Keratinocyte (primary cell): ENCODE data around the gene AOAH. TPM values are rescaled to one million over a fixed set of nuclear protein-coding genes. Genes with fewer than 3 reads are reported as not detected.
"Not testable (repeated sequence)": the region's sequence is repeated elsewhere in the genome, so short reads cannot be mapped to it uniquely, and the experiment has no call there.

Experiments used
- DNase-seq: peaks from one replicate; pipeline ENCODE4 v3.0.0-alpha.2; 2011; ENCODE audit warnings: low read depth, missing footprints, low spot score
- FAIRE-seq: peaks from 2 replicates; lab custom pipeline; 2011; peaks lifted over from hg19 to GRCh38; lab: Jason Lieb, UNC
- H2AFZ ChIP-seq: 2 replicates; pipeline ENCODE4 v1.6.0; 2012; ENCODE audit warnings: low read length, control low read depth, inconsistent platforms; ENCODE audit not compliant: control insufficient read depth
- H3K27ac ChIP-seq: 2 replicates; pipeline ENCODE4 v1.5.1; 2011; ENCODE audit warnings: low read length; ENCODE audit not compliant: control insufficient read depth, insufficient read depth
- H3K27me3 ChIP-seq: 3 replicates; pipeline ENCODE4 v1.6.0; 2011; ENCODE audit warnings: low read length; ENCODE audit not compliant: control insufficient read depth, insufficient read depth; ENCODE audit errors: extremely low read depth
- H3K36me3 ChIP-seq, 2 experiments: 2 replicates in 1 of 2; 3 replicates in 1 of 2; pipeline ENCODE4 v1.5.1; 2011; ENCODE audit warnings: low read length in 2 of 2, mild to moderate bottlenecking in 1 of 2; ENCODE audit not compliant: control insufficient read depth in 2 of 2, insufficient read depth in 2 of 2; ENCODE audit errors: extremely low read depth in 1 of 2
- H3K4me1 ChIP-seq: 3 replicates; pipeline ENCODE4 v1.5.1; 2011; ENCODE audit warnings: low read length; ENCODE audit not compliant: control insufficient read depth, insufficient read depth; ENCODE audit errors: extremely low read depth
- H3K4me2 ChIP-seq: 3 replicates; pipeline ENCODE4 v1.6.0; 2011; ENCODE audit warnings: low read depth, low read length; ENCODE audit not compliant: control insufficient read depth, insufficient read depth; ENCODE audit errors: extremely low read depth
- H3K4me3 ChIP-seq, 3 experiments: fragments of 200-600 bp in 1 of 3; sonication (generic) in 1 of 3; 2 replicates in 2 of 3; 3 replicates in 1 of 3; pipeline ENCODE4 v1.5.1; 2011 to 2016; ENCODE audit warnings: low read length in 3 of 3, mild to moderate bottlenecking in 3 of 3, control low read depth in 2 of 3, inconsistent platforms in 1 of 3, low read depth in 1 of 3, mixed read lengths in 1 of 3, mixed run types in 1 of 3, moderate library complexity in 1 of 3; ENCODE audit not compliant: control insufficient read depth in 2 of 3, insufficient read depth in 2 of 3; ENCODE audit errors: extremely low read depth in 1 of 3
- H3K79me2 ChIP-seq: 2 replicates; pipeline ENCODE4 v1.6.0; 2012; ENCODE audit warnings: low read length; ENCODE audit not compliant: control insufficient read depth, insufficient read depth
- H3K9ac ChIP-seq: 3 replicates; pipeline ENCODE4 v1.6.0; 2011; ENCODE audit warnings: low read length; ENCODE audit not compliant: control insufficient read depth, insufficient read depth; ENCODE audit errors: extremely low read depth
- H3K9me1 ChIP-seq: 3 replicates; pipeline ENCODE4 v1.6.0; 2011; ENCODE audit warnings: low read length; ENCODE audit not compliant: control insufficient read depth, insufficient read depth; ENCODE audit errors: extremely low read depth
- H3K9me3 ChIP-seq: 2 replicates; pipeline ENCODE4 v1.5.1; 2012; ENCODE audit warnings: low read depth, low read length; ENCODE audit not compliant: control insufficient read depth
- H4K20me1 ChIP-seq: 3 replicates; pipeline ENCODE4 v1.6.0; 2011; ENCODE audit warnings: low read length; ENCODE audit not compliant: control insufficient read depth, insufficient read depth; ENCODE audit errors: extremely low read depth
- CTCF ChIP-seq, 3 experiments: IDR thresholded peaks in 1 of 3; conservative IDR thresholded peaks in 1 of 3; optimal IDR thresholded peaks in 1 of 3; 2 replicates in 2 of 3; 3 replicates in 1 of 3; pipeline versions ENCODE3 to v1.5.1; 2011; ENCODE audit warnings: low read length in 3 of 3, mild to moderate bottlenecking in 3 of 3, moderate library complexity in 2 of 3, control low read depth in 1 of 3, inconsistent platforms in 1 of 3; ENCODE audit not compliant: insufficient read depth in 2 of 3; ENCODE audit errors: extremely low read depth in 1 of 3
- EZH2 ChIP-seq: IDR thresholded peaks from one replicate; pipeline ENCODE4 v1.6.1; 2012; ENCODE audit warnings: inconsistent platforms, mild to moderate bottlenecking, low read length, moderate library complexity
- dilution Hi-C: fragments of 300-500 bp; cut with MboI; formaldehyde crosslinking; loops from one replicate; pipeline ENCODE4 v1.7.0; 2020; ENCODE audit warnings: low sequenced_read_pairs; ENCODE audit not compliant: extremely low pct_ligation_motif_present
- polyA plus RNA-seq, 5 experiments: library from polyadenylated mRNA; depleted of rRNA in 3 of 5; stranded (reverse) in 3 of 5; stranded (forward) in 1 of 5; unstranded in 1 of 5; fragments of >200 nt; gene quantifications; 1 replicate in 1 of 5; 2 replicates in 3 of 5; 3 replicates in 1 of 5; pipeline versions ENCODE4 v1.2.1 to v1.2.3, GENCODE V29; 2011 to 2012; ENCODE audit warnings: missing spikeins in 2 of 5, low read depth in 1 of 5, low replicate concordance in 1 of 5

Gene AOAH
- polyA plus RNA-seq, 1 donor (not counting 4 experiments of a cell fraction or from before 2014, with no cell fraction given), result 0.43 TPM

GRCh38 chr7:36497775-36498174 lies 226.5 kb downstream of the AOAH start:
- no peaks in the 10 kb centered on the region for H3K9me1 ChIP-seq
- no peaks in the 10 kb centered on the region for H3K79me2 ChIP-seq
- dilution Hi-C loops, result loop anchor here (25.0 kb wide), 2 partner anchors 165 to 715 kb away; no protein-coding TSS in a partner anchor
- H3K4me2 ChIP-seq, result peak overlapping the region; percentile 58
- peak overlapping the region; percentile 28 for H3K9ac ChIP-seq
- H3K9me3 ChIP-seq, result no peaks in the 10 kb centered on the region
- no peak overlapping the region for H3K4me3 ChIP-seq
- no peaks in the 10 kb centered on the region for H4K20me1 ChIP-seq
- H3K36me3 ChIP-seq, result no peaks in the 10 kb centered on the region
- no peak for TF ChIP-seq EZH2
- no peak for TF ChIP-seq CTCF (optimal IDR thresholded peaks at IDR 0.05 in 1 of 3, IDR thresholded peaks at IDR 0.05 in 1 of 3, conservative IDR thresholded peaks at IDR 0.05 in 1 of 3; ENCODE audit: extremely low read depth in 1 of 3, insufficient read depth in 2 of 3, low read length in 3 of 3)
- no peak for DNase-seq
- no peak for FAIRE-seq
- H3K27me3 ChIP-seq, result no peaks in the 10 kb centered on the region
- H3K4me1 ChIP-seq, result peaks cover 24% of the 10 kb centered on the region
- H3K27ac ChIP-seq, result peak overlapping the region; percentile 83
- no peak overlapping the region for H2AFZ ChIP-seq

- not testable (repeated sequence) for H3K9me3 ChIP-seq, DNase-seq, H3K36me3 ChIP-seq, H4K20me1 ChIP-seq, H3K27me3 ChIP-seq, H3K79me2 ChIP-seq, H3K9me1 ChIP-seq
- peak; percentile 39 for FAIRE-seq
- Histone ChIP-seq H2AFZ (peak overlapping the region; percentile 70), H3K4me2 (peak overlapping the region; percentile 74), H3K27ac (peak overlapping the region; percentile 83), H3K4me3 (peak overlapping the region in 1 of 3 experiments; percentile 54), H3K9ac (peak overlapping the region; percentile 68), H3K4me1 (peaks cover 24% of the 10 kb centered on the region)
- dilution Hi-C loops, result loop anchor here (25.0 kb wide), 2 partner anchors 165 to 715 kb away; no protein-coding TSS in a partner anchor
Observed at GRCh38 chr7:36497176-36497575, 227.1 kb downstream of the AOAH start.

- DNase-seq (no peak), FAIRE-seq (peak; percentile 17)
- Histone ChIP-seq H3K27me3 (no peaks in the 10 kb centered on the region), H3K27ac (peak overlapping the region; percentile 83), H2AFZ (no peak overlapping the region), H3K79me2 (no peaks in the 10 kb centered on the region), H3K9me1 (no peaks in the 10 kb centered on the region), H3K36me3 (no peaks in the 10 kb centered on the region), H4K20me1 (no peaks in the 10 kb centered on the region), H3K9ac (peak overlapping the region; percentile 68), H3K4me1 (peaks cover 24% of the 10 kb centered on the region), H3K4me3 (no peak overlapping the region), H3K4me2 (peak overlapping the region; percentile 74), H3K9me3 (no peaks in the 10 kb centered on the region)
- TF ChIP-seq CTCF (optimal IDR thresholded peaks at IDR 0.05 in 1 of 3, IDR thresholded peaks at IDR 0.05 in 1 of 3, conservative IDR thresholded peaks at IDR 0.05 in 1 of 3; ENCODE audit: extremely low read depth in 1 of 3, insufficient read depth in 2 of 3, low read length in 3 of 3), result no peak
- dilution Hi-C loops, result loop anchor here (25.0 kb wide), 2 partner anchors 166 to 716 kb away; no protein-coding TSS in a partner anchor
Observed at GRCh38 chr7:36496576-36496975, 227.7 kb downstream of the AOAH start.
